Measurements from ENCODE around the gene TMEM234.

The TMEM234 gene

GRCh38 chr1:32199717-32200072, 22.5 kb downstream of the TMEM234 start:
- H3K4me3 ChIP-seq (replicated peaks; ENCODE audit: low read depth, low read length), result peak overlapping the region; percentile 57
- DNase-seq (ENCODE audit: extremely low read depth, low read depth), result no peak
- no peak for TF ChIP-seq CTCF (IDR thresholded peaks at IDR 0.05; ENCODE audit: low read depth, low read length, missing control alignments)

GRCh38 chr1:32199043-32199716, 23.0 kb downstream of the TMEM234 start:
- no peak for TF ChIP-seq CTCF (IDR thresholded peaks at IDR 0.05; ENCODE audit: low read depth, low read length, missing control alignments)
- H3K4me3 ChIP-seq (replicated peaks; ENCODE audit: low read depth, low read length), result no peak overlapping the region; the same call in 1 of the 2 replicates
- DNase-seq (ENCODE audit: extremely low read depth, low read depth), result no peak

GRCh38 chr1:32198237-32199042, 23.7 kb downstream of the TMEM234 start:
- no peak overlapping the region for H3K4me3 ChIP-seq (replicated peaks; ENCODE audit: low read depth, low read length)
- no peak for TF ChIP-seq CTCF (IDR thresholded peaks at IDR 0.05; ENCODE audit: low read depth, low read length, missing control alignments)
- no peak for DNase-seq (ENCODE audit: extremely low read depth, low read depth)

GRCh38 chr1:32197837-32198236, 24.3 kb downstream of the TMEM234 start:
- no peak for DNase-seq (ENCODE audit: extremely low read depth, low read depth)
- TF ChIP-seq CTCF (IDR thresholded peaks at IDR 0.05; ENCODE audit: low read depth, low read length, missing control alignments), result no peak
- H3K4me3 ChIP-seq (replicated peaks; ENCODE audit: low read depth, low read length), result no peak overlapping the region

- no peak for DNase-seq (ENCODE audit: extremely low read depth, low read depth)
- TF ChIP-seq CTCF (IDR thresholded peaks at IDR 0.05; ENCODE audit: low read depth, low read length, missing control alignments), result no peak
- no peak overlapping the region for H3K4me3 ChIP-seq (replicated peaks; ENCODE audit: low read depth, low read length)
Measured at GRCh38 chr1:32197074-32197473, 25.1 kb downstream of the TMEM234 start.

- DNase-seq (ENCODE audit: extremely low read depth, low read depth), result no peak
Measured at GRCh38 chr1:32195972-32196823, 26.0 kb downstream of the TMEM234 start.

More at GRCh38 chr1:32195972-32196823, 26.0 kb downstream of the TMEM234 start:
- TF ChIP-seq CTCF (IDR thresholded peaks at IDR 0.05; ENCODE audit: low read depth, low read length, missing control alignments), result no peak
- no peak overlapping the region for H3K4me3 ChIP-seq (replicated peaks; ENCODE audit: low read depth, low read length)
